HFF-Myc (cell line): Measurements from ENCODE around the gene WWOX.

Experiments used
- DNase-seq: peaks from one replicate; pipeline ENCODE4 v3.0.0-alpha.2; 2011; ENCODE audit warnings: low read depth; ENCODE audit errors: extremely low read depth
- H3K4me3 ChIP-seq: replicated peaks from 2 replicates; pipeline ENCODE4 v1.5.1; 2011; ENCODE audit warnings: low read depth, mild to moderate bottlenecking, control low read depth, low read length
- TF ChIP-seq, protein P1 (sequence below): IDR thresholded peaks from 2 replicates; pipeline ENCODE4 v1.5.1; 2012; ENCODE audit warnings: mild to moderate bottlenecking, low read depth, low read length, control low read depth; ENCODE audit errors: missing control alignments

WWOX gene

GRCh38 chr16:78778101-78779004 lies 678.9 kb downstream of the WWOX start:
- DNase-seq, result no peak
- TF ChIP-seq, protein P1, sequence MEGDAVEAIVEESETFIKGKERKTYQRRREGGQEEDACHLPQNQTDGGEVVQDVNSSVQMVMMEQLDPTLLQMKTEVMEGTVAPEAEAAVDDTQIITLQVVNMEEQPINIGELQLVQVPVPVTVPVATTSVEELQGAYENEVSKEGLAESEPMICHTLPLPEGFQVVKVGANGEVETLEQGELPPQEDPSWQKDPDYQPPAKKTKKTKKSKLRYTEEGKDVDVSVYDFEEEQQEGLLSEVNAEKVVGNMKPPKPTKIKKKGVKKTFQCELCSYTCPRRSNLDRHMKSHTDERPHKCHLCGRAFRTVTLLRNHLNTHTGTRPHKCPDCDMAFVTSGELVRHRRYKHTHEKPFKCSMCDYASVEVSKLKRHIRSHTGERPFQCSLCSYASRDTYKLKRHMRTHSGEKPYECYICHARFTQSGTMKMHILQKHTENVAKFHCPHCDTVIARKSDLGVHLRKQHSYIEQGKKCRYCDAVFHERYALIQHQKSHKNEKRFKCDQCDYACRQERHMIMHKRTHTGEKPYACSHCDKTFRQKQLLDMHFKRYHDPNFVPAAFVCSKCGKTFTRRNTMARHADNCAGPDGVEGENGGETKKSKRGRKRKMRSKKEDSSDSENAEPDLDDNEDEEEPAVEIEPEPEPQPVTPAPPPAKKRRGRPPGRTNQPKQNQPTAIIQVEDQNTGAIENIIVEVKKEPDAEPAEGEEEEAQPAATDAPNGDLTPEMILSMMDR, result no peak
- no peak overlapping the region for H3K4me3 ChIP-seq

DNA sequence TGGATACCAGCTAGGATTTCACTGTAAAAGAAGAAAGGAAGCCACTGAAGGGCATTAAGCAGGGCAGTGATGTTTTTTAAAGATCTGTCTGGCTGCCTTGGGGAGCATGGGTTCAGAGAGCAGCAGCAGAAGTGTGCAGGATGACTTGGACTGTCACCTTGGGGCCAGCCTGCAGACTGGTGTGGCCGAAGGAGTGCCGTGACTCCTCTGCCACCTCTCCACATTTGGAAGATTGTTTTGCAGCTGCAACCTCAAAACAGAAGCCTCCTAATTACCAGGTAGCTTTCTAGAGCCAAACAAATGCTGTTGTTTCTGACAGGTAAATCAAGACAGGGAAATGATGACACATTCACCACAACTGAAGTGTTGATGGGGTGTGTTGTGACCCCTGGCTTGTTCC lies 681.4 kb downstream of the WWOX start:
- H3K4me3 ChIP-seq, result no peak overlapping the region
- TF ChIP-seq, protein P1, result no peak
- DNase-seq, result no peak

DNA sequence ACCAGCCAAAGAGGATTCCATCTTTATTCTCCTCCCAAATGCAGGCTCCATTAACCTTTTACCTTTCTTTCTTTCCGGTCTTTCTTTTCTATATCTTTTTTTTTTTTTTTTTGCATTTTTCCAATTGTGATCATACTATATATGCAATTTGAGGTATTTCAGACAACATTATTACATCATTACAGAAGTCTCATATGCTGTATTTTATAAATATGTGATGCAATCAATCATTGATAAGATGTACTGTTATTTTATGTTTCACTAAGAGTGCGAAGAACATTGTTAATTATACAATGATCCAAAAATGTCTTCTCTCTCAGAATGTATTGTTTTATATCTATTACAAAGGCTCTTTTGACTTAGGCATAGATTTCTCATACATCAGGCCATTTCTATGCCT lies 683.1 kb downstream of the WWOX start:
- TF ChIP-seq, protein P1, result no peak
- no peak for DNase-seq
- H3K4me3 ChIP-seq, result no peak overlapping the region

- TF ChIP-seq, protein P1, result no peak
- H3K4me3 ChIP-seq, result no peak overlapping the region
- no peak for DNase-seq
Observed at GRCh38 chr16:78783570-78784079, 684.2 kb downstream of the WWOX start.

GRCh38 chr16:78784771-78785170 lies 685.3 kb downstream of the WWOX start:
- TF ChIP-seq, protein P1, result no peak
- no peak for DNase-seq
- no peak overlapping the region for H3K4me3 ChIP-seq

GRCh38 chr16:78785218-78785617 lies 685.8 kb downstream of the WWOX start:
- H3K4me3 ChIP-seq, result no peak overlapping the region
- no peak for DNase-seq
- TF ChIP-seq, protein P1, result no peak
